GM18873 (cell line): ENCODE data around the gene RFPL4A.

ENCODE experiments used
- ATAC-seq: cut with Tn5 transposase; IDR thresholded peaks from one replicate; pipeline ENCODE4 v1.9.1; 2021; ENCODE audit warnings: mild to moderate bottlenecking, moderate library complexity, moderate number of reproducible peaks; ENCODE audit not compliant: unreplicated experiment, low FRiP score

RFPL4A gene

GRCh38 chr19:55801416-55801815 is 42.5 kb downstream of the RFPL4A start:
- no peak for ATAC-seq

- no peak for ATAC-seq
Measured at GRCh38 chr19:55802281-55802680, 43.4 kb downstream of the RFPL4A start.

DNA sequence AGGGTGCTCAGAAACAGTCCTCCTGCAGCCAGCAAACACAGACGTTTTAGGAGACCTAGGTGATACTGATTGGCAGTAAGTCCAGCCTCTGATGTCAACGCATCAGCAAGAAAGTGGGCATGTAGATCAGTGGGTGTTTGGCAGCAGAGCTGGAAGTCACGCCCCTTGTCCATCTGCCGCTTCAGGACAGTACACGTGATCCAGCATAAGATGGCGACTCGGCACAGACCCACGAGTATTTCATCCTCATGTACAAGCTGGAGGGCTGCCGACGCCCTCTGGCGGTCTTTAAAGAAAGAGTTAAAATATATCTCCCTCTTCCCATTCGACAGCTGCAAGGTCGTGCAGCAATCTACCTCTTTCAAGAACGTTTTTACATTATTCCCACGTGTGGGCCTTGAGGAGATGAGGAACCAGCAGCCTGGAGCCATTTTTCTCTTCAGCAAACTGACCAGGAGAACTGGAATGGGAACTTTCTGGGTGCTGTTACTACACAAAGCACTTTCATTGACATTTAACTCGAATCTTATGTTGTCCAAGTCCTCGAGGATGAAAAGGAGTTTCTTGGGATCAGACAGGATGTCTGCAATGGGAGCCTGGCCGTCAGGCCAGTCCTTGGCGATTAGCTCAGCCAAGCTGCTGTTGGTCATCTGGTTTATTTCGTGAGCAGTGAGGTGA is 50.6 kb downstream of the RFPL4A start:
- no peak for ATAC-seq

- no peak for ATAC-seq
Measured at GRCh38 chr19:55811340-55811739, 52.4 kb downstream of the RFPL4A start.

DNA sequence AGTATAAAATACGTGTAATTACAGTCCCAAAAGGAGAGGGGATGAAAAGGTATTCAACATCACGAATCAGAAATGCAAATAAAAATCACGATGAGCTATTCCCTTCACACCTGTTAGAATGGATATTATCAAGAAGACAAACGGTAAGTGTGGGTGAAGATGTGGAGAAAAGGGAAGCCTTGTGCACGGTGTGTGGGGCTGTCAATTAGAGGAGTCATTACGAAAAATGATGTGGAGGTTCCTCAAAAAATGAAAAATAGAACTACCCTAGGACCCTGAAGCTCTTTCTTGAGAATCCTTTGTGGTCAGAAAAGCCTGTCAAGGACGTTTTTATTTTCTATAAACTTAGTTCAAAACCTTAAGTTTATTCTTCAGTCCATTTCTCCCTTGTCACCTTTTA is 53.6 kb downstream of the RFPL4A start:
- ATAC-seq: no peak
